ENCODE data around the gene LMNA.

DNA sequence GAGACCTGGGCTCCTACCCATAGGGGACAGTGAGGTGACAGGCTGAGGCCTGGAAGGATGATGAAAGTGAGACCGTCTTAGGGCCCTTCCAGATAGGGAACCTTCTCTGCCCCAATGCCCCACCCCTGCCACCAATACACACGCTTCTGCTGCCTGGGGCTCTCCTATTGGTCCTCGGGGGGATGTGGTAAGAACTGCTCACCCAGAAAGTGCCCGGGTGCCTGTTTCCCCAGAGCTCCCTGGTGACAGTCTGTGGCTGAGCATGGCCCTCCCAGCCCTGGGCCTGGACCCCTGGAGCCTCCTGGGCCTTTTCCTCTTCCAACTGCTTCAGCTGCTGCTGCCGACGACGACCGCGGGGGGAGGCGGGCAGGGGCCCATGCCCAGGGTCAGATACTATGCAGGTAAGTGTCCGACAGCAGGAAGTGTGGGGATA lies 39.8 kb downstream of the LMNA start:
- no peak for TF ChIP-seq EZH2 (IDR thresholded peaks at IDR 0.05; ENCODE audit: borderline replicate concordance)
- TF ChIP-seq, protein P1, sequence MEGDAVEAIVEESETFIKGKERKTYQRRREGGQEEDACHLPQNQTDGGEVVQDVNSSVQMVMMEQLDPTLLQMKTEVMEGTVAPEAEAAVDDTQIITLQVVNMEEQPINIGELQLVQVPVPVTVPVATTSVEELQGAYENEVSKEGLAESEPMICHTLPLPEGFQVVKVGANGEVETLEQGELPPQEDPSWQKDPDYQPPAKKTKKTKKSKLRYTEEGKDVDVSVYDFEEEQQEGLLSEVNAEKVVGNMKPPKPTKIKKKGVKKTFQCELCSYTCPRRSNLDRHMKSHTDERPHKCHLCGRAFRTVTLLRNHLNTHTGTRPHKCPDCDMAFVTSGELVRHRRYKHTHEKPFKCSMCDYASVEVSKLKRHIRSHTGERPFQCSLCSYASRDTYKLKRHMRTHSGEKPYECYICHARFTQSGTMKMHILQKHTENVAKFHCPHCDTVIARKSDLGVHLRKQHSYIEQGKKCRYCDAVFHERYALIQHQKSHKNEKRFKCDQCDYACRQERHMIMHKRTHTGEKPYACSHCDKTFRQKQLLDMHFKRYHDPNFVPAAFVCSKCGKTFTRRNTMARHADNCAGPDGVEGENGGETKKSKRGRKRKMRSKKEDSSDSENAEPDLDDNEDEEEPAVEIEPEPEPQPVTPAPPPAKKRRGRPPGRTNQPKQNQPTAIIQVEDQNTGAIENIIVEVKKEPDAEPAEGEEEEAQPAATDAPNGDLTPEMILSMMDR (IDR thresholded peaks at IDR 0.05; ENCODE audit: poor library complexity), result no peak

Measured in hepatocyte (in vitro differentiated cells).